A673 (cell line): ENCODE measurements around the gene KIF5C. TPM values are rescaled to one million over a fixed set of nuclear protein-coding genes. Genes with fewer than 3 reads are reported as not detected.
A peak's percentile ranks its signal among the peaks of the same experiment; 100 is the strongest.

Source experiments
- BruUV-seq: library from RNA; stranded (reverse); fragments of 400-500 nt; replicated peaks from 2 replicates; lab custom pipeline; 2021; lab: Mats Ljungman, UMichigan
- CTCF ChIA-PET: fragments of 300-600 bp; sonication (Branson Sonifier 250); formaldehyde crosslinking; loops from one replicate; lab custom pipeline; 2022; ENCODE audit warnings: antibody characterized with exemption; lab: Charles Lee
- POLR2A ChIA-PET: fragments of 300-600 bp; sonication (Branson Sonifier 250); formaldehyde crosslinking; loops from one replicate; lab custom pipeline; 2022; ENCODE audit warnings: antibody characterized with exemption; ENCODE audit not compliant: low non-redundant PET; lab: Charles Lee
- DNase-seq: peaks from one replicate; pipeline ENCODE4 v3.0.0-alpha.2; 2015; ENCODE audit warnings: low spot score
- H3K27ac ChIP-seq: fragments of 200-600 bp; sonication (generic); 2 replicates; pipeline ENCODE4 v1.5.1; 2016; ENCODE audit warnings: mixed run types, low read depth, mild to moderate bottlenecking, mixed read lengths, antibody characterized with exemption, low read length; ENCODE audit not compliant: poor library complexity, severe bottlenecking
- H3K27me3 ChIP-seq: fragments of 200-600 bp; sonication (generic); replicated peaks from 2 replicates; pipeline ENCODE4 v1.6.1; 2017; ENCODE audit warnings: mixed run types, low read depth, mild to moderate bottlenecking, mixed read lengths, antibody characterized with exemption, low read length; ENCODE audit not compliant: insufficient read depth, poor library complexity
- H3K36me3 ChIP-seq: fragments of 200-600 bp; sonication (generic); 2 replicates; pipeline ENCODE4 v1.6.1; 2016; ENCODE audit warnings: mixed run types, mild to moderate bottlenecking, mixed read lengths, antibody characterized with exemption, low read length; ENCODE audit not compliant: insufficient read depth, poor library complexity, severe bottlenecking
- H3K4me1 ChIP-seq: fragments of 200-600 bp; sonication (generic); 2 replicates; pipeline ENCODE4 v1.6.1; 2017; ENCODE audit warnings: mixed run types, mild to moderate bottlenecking, mixed read lengths, antibody characterized with exemption, low read length; ENCODE audit not compliant: insufficient read depth, poor library complexity, severe bottlenecking
- H3K4me3 ChIP-seq: fragments of 200-600 bp; sonication (generic); 2 replicates; pipeline ENCODE4 v1.5.1; 2016; ENCODE audit warnings: low read depth, mixed run types, mild to moderate bottlenecking, mixed read lengths, low read length; ENCODE audit not compliant: poor library complexity, severe bottlenecking
- H3K9me3 ChIP-seq: fragments of 200-600 bp; sonication (generic); 2 replicates; pipeline ENCODE4 v1.6.1; 2016; ENCODE audit warnings: mixed run types, low read depth, mild to moderate bottlenecking, mixed read lengths, antibody characterized with exemption, low read length; ENCODE audit not compliant: poor library complexity, severe bottlenecking
- EZH2 ChIP-seq: fragments of 200-600 bp; sonication (generic); IDR thresholded peaks from 2 replicates; pipeline ENCODE4 v1.6.1; 2017; ENCODE audit warnings: borderline replicate concordance, low read depth, mild to moderate bottlenecking, mixed read lengths, antibody characterized with exemption, low read length; ENCODE audit not compliant: poor library complexity, severe bottlenecking
- intact Hi-C: fragments of 100-400 bp; cut with micrococcal nuclease; formaldehyde crosslinking; loops from one replicate; pipeline ENCODE4 v1.10.0; 2022; ENCODE audit not compliant: unreplicated experiment
- total RNA-seq: library from RNA; stranded (reverse); gene quantifications from 2 replicates; pipeline ENCODE4 v1.2.3, GENCODE V29; 2021
- TF ChIP-seq, protein P1 (sequence below): fragments of 300-800, 200-600 bp; sonication (generic); conservative IDR thresholded peaks from 2 replicates; pipeline ENCODE4 v1.5.1; 2017; ENCODE audit warnings: low read depth, mild to moderate bottlenecking, antibody characterized with exemption, low read length, moderate library complexity, mixed read lengths

KIF5C gene
- total RNA-seq, 1 experiment from 2014 or later: 0.58 TPM

GRCh38 chr2:148933456-148933855 is 58.4 kb downstream of the KIF5C start:
- no peak for DNase-seq
- Histone ChIP-seq H3K4me1 (peaks cover 11% of the 10 kb centered on the region), H3K36me3 (no peaks in the 10 kb centered on the region), H3K4me3 (no peak overlapping the region), H3K27me3 (no peaks in the 10 kb centered on the region), H3K27ac (no peak overlapping the region), H3K9me3 (no peaks in the 10 kb centered on the region)
- intact Hi-C loops: loop anchor here (10.0 kb wide), 1 partner anchor 631 kb away; no protein-coding TSS in a partner anchor
- POLR2A ChIA-PET: no interaction called here
- TF ChIP-seq, protein P1, sequence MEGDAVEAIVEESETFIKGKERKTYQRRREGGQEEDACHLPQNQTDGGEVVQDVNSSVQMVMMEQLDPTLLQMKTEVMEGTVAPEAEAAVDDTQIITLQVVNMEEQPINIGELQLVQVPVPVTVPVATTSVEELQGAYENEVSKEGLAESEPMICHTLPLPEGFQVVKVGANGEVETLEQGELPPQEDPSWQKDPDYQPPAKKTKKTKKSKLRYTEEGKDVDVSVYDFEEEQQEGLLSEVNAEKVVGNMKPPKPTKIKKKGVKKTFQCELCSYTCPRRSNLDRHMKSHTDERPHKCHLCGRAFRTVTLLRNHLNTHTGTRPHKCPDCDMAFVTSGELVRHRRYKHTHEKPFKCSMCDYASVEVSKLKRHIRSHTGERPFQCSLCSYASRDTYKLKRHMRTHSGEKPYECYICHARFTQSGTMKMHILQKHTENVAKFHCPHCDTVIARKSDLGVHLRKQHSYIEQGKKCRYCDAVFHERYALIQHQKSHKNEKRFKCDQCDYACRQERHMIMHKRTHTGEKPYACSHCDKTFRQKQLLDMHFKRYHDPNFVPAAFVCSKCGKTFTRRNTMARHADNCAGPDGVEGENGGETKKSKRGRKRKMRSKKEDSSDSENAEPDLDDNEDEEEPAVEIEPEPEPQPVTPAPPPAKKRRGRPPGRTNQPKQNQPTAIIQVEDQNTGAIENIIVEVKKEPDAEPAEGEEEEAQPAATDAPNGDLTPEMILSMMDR: no peak
- TF ChIP-seq EZH2: no peak
- CTCF ChIA-PET: no interaction called here
- no TSS peak for BruUV-seq

DNA sequence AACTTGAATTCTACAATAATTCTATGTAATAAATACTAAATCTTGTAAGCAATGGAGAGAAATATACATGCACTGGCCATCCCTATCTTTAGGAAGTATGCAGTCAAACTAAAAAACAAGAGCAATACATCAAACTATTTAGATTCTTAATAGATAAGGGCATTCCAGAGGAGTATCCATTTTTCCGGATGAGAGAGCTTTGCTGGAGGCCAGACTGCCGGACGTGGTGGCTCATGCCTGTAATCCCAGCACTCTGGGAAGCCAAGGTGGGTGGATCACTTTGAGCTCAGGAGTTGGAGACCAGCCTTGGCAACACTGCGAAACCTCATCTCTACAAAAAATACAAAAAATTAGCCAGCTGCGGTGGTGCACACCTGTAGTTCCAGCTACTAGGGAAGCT is 60.8 kb downstream of the KIF5C start:
- CTCF ChIA-PET: no interaction called here

GRCh38 chr2:148936857-148937450 is 61.9 kb downstream of the KIF5C start:
- Histone ChIP-seq H3K27ac (no peak overlapping the region), H3K9me3 (no peaks in the 10 kb centered on the region), H3K36me3 (no peaks in the 10 kb centered on the region), H3K4me1 (no peaks in the 10 kb centered on the region), H3K4me3 (no peak overlapping the region), H3K27me3 (no peaks in the 10 kb centered on the region)
- POLR2A ChIA-PET: no interaction called here
- intact Hi-C loops: loop anchor here (10.0 kb wide), 1 partner anchor 628 kb away; no protein-coding TSS in a partner anchor
- TF ChIP-seq, protein P1: peak; percentile 33
- TF ChIP-seq EZH2: no peak
- DNase-seq: peak; percentile 9
- BruUV-seq: no TSS peak
- CTCF ChIA-PET: interaction anchor here (0.9 kb wide), 1 partner anchor 13 kb away, joined by 6 read pairs; no protein-coding TSS in a partner anchor

More for the DNA sequence above, 60.8 kb downstream of the KIF5C start:
- Histone ChIP-seq H3K4me3 (no peak overlapping the region), H3K9me3 (no peaks in the 10 kb centered on the region), H3K36me3 (no peaks in the 10 kb centered on the region), H3K4me1 (peaks cover 1% of the 10 kb centered on the region), H3K27ac (no peak overlapping the region), H3K27me3 (no peaks in the 10 kb centered on the region)
- no TSS peak for BruUV-seq
- intact Hi-C loops: loop anchor here (10.0 kb wide), 1 partner anchor 629 kb away; no protein-coding TSS in a partner anchor
- TF ChIP-seq, protein P1: no peak
- POLR2A ChIA-PET: no interaction called here
- DNase-seq: no peak
